ENCODE results near the gene KANTR. TPM values are rescaled to one million over a fixed set of nuclear protein-coding genes. Genes with fewer than 3 reads are reported as not detected.

KANTR gene
- total and polyA plus RNA-seq, 2 of the 4 experiments (the other 2 are of a cell fraction) = 1.6 to 6.3 TPM

DNA sequence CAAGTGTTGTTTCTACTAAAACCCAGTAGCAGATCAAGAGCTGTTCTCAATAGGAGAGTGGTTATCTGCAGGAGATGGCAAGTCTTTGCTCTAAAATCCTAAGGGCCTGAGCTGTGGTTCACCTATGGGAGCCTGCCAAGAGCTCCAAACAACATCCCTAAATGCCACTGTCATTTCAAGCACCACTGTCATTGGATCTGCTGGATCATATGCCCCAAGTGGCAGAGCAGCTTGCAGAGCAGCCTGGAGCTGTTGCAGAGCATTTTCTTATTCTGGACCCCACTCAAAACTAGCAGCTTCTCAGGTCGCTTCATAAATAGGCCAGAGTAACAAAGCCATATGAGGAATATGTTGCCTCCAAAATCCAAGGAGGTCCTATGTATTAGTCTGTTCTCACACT, 59.6 kb downstream of the KANTR start:
- no peak overlapping the region for H4K91ac ChIP-seq (ENCODE audit: insufficient read depth, low read depth, low read length)
- CTCF ChIA-PET = no interaction called here
- intact Hi-C loops (cut with micrococcal nuclease) = no loop called here

More for the DNA sequence above, 59.6 kb downstream of the KANTR start:
- no peak overlapping the region for H3K9ac ChIP-seq (ENCODE audit: low read depth, low read length)
- no peak for DNase-seq
- no peaks in the 10 kb centered on the region for H3K36me3 ChIP-seq (ENCODE audit: control insufficient read depth, insufficient read depth, low read length)
- no peak overlapping the region for H3K18ac ChIP-seq (ENCODE audit: low read depth, low read length)
- no TSS peak for BruUV-seq (replicated peaks)
- H2AFZ ChIP-seq (replicated peaks; ENCODE audit: low read length, poor library complexity) = no peak overlapping the region
- no CpG with 5 or more reads among the region's 1 CpG for WGBS, 2 experiments (ENCODE audit: extremely low coverage in 2 of 2, insufficient read length in 1 of 2)
- POLR2A ChIA-PET (ENCODE audit: unreplicated experiment) = interaction anchor here (0.6 kb wide), 1 partner anchor 19 kb away, joined by 3 read pairs; no protein-coding TSS in a partner anchor
- no peak overlapping the region for H3K4ac ChIP-seq (ENCODE audit: low read depth, low read length)
- in situ Hi-C loops (cut with MboI; ENCODE audit: low sequenced_read_pairs) (no loop called here), dilution Hi-C loops (cut with HindIII; ENCODE audit: low sequenced_read_pairs, unreplicated experiment) (no loop called here)
- no peaks in the 10 kb centered on the region for H3K79me1 ChIP-seq (ENCODE audit: low read depth in 1 of 2, low read length in 2 of 2)
- H3K14ac ChIP-seq (replicated peaks; ENCODE audit: low read depth, low read length) = no peak overlapping the region
- no peak overlapping the region for H3K23ac ChIP-seq (ENCODE audit: low read depth, low read length)
- no peak overlapping the region for H4K5ac ChIP-seq (ENCODE audit: low read depth, low read length)
- H3K4me1 ChIP-seq (ENCODE audit: control insufficient read depth, insufficient read depth, low read length) = no peaks in the 10 kb centered on the region
- H2AK9ac ChIP-seq (replicated peaks; ENCODE audit: low read depth, low read length, poor library complexity) = no peak overlapping the region
- no peak for ATAC-seq (ENCODE audit: low read depth)
- H3K9me3 ChIP-seq (ENCODE audit: control insufficient read depth, insufficient read depth, low read length) = no peaks in the 10 kb centered on the region
- no peaks in the 10 kb centered on the region for H4K20me1 ChIP-seq (ENCODE audit: insufficient read depth, low read length)
- H2BK120ac ChIP-seq (ENCODE audit: low read depth, low read length) = no peak overlapping the region
- no peak overlapping the region for H2BK5ac ChIP-seq (ENCODE audit: low read depth, low read length, poor library complexity, severe bottlenecking)
- no peak overlapping the region for H3K4me3 ChIP-seq (ENCODE audit: insufficient read depth, low read depth, low read length)
- TF ChIP-seq POLR2A (IDR thresholded peaks at IDR 0.05; ENCODE audit: low read depth, low read length) (no peak), NFE2L2 (IDR thresholded peaks at IDR 0.05; ENCODE audit: low read depth, low read length) (no peak), RFX5 (IDR thresholded peaks at IDR 0.05; ENCODE audit: low read depth, low read length) (no peak), BHLHE40 (IDR thresholded peaks at IDR 0.05; ENCODE audit: low read depth, low read length) (no peak), SMC3 (IDR thresholded peaks at IDR 0.05; ENCODE audit: low read depth, low read length) (no peak), RCOR1 (IDR thresholded peaks at IDR 0.05; ENCODE audit: insufficient replicate concordance, low read length) (no peak), CEBPB (IDR thresholded peaks at IDR 0.05; ENCODE audit: low read depth, low read length) (no peak), MAZ (IDR thresholded peaks at IDR 0.05; ENCODE audit: borderline replicate concordance, low read depth, low read length) (no peak), RAD21 (IDR thresholded peaks at IDR 0.05; ENCODE audit: low read length) (no peak)
- TF ChIP-seq, protein P1, sequence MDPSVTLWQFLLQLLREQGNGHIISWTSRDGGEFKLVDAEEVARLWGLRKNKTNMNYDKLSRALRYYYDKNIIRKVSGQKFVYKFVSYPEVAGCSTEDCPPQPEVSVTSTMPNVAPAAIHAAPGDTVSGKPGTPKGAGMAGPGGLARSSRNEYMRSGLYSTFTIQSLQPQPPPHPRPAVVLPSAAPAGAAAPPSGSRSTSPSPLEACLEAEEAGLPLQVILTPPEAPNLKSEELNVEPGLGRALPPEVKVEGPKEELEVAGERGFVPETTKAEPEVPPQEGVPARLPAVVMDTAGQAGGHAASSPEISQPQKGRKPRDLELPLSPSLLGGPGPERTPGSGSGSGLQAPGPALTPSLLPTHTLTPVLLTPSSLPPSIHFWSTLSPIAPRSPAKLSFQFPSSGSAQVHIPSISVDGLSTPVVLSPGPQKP (IDR thresholded peaks at IDR 0.05; ENCODE audit: borderline replicate concordance, low read depth, low read length) = no peak
- TF ChIP-seq, protein P2, sequence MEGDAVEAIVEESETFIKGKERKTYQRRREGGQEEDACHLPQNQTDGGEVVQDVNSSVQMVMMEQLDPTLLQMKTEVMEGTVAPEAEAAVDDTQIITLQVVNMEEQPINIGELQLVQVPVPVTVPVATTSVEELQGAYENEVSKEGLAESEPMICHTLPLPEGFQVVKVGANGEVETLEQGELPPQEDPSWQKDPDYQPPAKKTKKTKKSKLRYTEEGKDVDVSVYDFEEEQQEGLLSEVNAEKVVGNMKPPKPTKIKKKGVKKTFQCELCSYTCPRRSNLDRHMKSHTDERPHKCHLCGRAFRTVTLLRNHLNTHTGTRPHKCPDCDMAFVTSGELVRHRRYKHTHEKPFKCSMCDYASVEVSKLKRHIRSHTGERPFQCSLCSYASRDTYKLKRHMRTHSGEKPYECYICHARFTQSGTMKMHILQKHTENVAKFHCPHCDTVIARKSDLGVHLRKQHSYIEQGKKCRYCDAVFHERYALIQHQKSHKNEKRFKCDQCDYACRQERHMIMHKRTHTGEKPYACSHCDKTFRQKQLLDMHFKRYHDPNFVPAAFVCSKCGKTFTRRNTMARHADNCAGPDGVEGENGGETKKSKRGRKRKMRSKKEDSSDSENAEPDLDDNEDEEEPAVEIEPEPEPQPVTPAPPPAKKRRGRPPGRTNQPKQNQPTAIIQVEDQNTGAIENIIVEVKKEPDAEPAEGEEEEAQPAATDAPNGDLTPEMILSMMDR (conservative IDR thresholded peaks at IDR 0.05; ENCODE audit: low read depth, low read length) = no peak
- H2BK20ac ChIP-seq (ENCODE audit: low read depth, low read length) = no peak overlapping the region
- H3K27me3 ChIP-seq (ENCODE audit: control insufficient read depth, insufficient read depth, low read length) = peaks cover 3% of the 10 kb centered on the region; the same call in 1 of the 2 replicates
- no peak overlapping the region for H2BK15ac ChIP-seq (ENCODE audit: low read depth, low read length)
- no peak overlapping the region for H3K27ac ChIP-seq (ENCODE audit: insufficient read depth, low read length)
- H3K56ac ChIP-seq (ENCODE audit: extremely low read depth, insufficient read depth, low read length) = no peak overlapping the region
- H2AK5ac ChIP-seq (ENCODE audit: low read depth, low read length) = no peak overlapping the region
- H4K8ac ChIP-seq (ENCODE audit: low read depth in 2 of 2, low read length in 2 of 2) = no peak overlapping the region
- no peak overlapping the region for H3K4me2 ChIP-seq (ENCODE audit: low read depth, low read length)
- H3K9me1 ChIP-seq (ENCODE audit: insufficient read depth, low read length) = no peaks in the 10 kb centered on the region
